ENCODE data around the gene RAB41.
"Not testable (repeated sequence)": the region's sequence is repeated elsewhere in the genome, so short reads cannot be mapped to it uniquely, and the experiment has no call there.

The RAB41 gene

GRCh38 chrX:70292788-70293187, 10.8 kb downstream of the RAB41 start:
- DNase-seq = no peak

- DNase-seq = no peak
Observed at GRCh38 chrX:70293621-70294020, 11.6 kb downstream of the RAB41 start.

GRCh38 chrX:70301716-70302115, 19.7 kb downstream of the RAB41 start:
- no peak for DNase-seq

DNA sequence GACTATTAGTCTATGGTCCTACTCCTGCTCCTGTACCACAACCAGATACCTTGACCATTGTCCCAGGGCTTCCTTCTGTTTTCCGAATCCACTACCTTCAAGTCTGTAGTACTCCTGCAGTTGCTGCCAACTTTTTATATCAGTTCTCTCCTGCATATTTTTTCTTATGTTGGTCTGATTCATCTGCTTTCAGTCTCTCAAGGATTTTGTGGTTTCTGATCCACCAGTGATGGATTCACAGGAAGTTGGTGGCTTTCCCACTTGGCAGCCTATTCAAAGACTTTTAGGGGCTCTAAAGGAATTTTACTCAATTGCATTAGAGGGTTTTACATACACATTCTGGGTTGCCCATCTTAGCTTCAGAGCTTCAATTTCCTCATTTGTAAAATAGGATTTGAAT, 31.5 kb downstream of the RAB41 start:
- DNase-seq = no peak

GRCh38 chrX:70322784-70323183, 40.8 kb downstream of the RAB41 start:
- DNase-seq = no peak

DNA sequence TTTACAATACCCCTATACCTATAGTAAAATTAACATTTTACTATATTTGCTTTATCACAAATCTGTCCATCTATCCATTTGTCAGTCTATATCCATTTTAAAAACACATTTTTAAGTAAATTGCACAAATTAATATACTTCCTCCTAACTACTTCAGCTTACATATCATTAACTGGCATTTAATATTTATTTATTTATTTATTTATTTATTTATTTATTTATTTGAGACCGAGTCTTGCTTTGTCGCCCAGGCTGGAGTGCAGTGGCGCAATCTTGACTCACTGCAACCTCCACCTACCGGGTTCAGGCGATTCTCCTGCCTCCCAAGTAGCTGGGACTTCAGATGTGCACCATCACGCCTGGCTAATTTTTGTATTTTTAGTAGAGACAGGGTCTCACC, 41.7 kb downstream of the RAB41 start:
- not testable (repeated sequence) for DNase-seq

DNA sequence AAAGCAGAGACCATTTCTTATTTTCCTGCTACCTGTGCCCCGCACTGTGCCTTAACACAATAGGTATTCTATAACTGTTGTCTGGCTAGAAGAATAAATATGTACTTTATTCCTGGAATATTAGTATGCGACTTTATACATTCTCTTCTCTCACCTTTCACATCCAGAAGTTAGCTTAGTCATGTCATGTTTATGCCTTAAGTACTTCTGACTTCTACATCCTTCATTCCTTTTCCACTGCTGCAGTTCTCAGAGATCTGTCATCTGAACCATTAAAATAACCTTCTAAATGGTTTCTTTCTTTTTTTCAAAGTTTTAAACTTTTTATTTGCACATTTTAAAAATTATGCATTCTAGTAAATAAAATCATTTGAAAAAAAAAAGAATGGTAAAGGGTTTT, 42.4 kb downstream of the RAB41 start:
- DNase-seq = no peak

DNA sequence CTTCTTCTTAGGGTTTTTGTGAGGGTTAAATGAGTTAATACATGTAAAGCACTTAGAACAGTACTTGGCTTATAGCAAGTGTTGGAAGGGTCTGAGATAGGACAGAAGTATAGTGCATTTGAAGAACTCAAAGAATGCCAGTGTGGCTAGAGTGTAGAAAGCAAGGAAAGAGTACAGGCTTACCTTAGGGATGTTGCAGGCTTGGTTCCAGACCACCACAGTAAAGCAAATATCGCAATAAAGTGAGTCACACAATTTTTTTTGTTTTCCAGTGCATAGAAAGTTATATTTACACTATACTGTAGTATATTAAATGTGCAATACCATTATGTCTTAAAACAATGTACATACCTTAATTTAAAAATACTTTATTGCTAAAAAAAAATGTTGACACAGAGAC, 49.2 kb downstream of the RAB41 start:
- DNase-seq = no peak

DNA sequence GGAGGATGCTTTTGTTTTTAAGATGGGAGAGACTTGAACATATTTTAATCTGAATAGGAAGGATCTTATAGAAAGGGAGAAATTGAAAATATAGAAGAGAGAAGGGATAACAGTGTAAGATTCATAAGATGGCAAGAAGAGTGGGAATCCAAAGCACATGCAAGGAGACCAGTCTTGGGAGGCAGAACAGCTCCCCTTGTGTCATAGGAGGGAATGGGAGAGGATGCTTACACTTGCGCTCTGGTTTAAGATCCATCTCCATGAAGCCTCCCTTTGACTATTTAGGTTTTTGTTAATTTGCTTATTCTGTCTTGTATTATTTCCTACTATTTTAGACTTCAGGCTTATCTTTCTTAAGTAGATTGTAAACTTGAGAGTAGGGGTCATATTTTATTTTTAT, 50.6 kb downstream of the RAB41 start:
- DNase-seq = no peak

All from hippocampal formation (tissue), 2 donors.